GM11168 (cell line): ENCODE data around the gene FAM135A.
"Not testable (repeated sequence)": the region's sequence is repeated elsewhere in the genome, so short reads cannot be mapped to it uniquely, and the experiment has no call there.

Source experiments
- in situ Hi-C: fragments of 300-500 bp; cut with MboI; formaldehyde crosslinking; loops from one replicate; pipeline ENCODE4 v1.12.0; 2022; ENCODE audit warnings: low sequenced_read_pairs; ENCODE audit not compliant: unreplicated experiment

FAM135A gene

DNA sequence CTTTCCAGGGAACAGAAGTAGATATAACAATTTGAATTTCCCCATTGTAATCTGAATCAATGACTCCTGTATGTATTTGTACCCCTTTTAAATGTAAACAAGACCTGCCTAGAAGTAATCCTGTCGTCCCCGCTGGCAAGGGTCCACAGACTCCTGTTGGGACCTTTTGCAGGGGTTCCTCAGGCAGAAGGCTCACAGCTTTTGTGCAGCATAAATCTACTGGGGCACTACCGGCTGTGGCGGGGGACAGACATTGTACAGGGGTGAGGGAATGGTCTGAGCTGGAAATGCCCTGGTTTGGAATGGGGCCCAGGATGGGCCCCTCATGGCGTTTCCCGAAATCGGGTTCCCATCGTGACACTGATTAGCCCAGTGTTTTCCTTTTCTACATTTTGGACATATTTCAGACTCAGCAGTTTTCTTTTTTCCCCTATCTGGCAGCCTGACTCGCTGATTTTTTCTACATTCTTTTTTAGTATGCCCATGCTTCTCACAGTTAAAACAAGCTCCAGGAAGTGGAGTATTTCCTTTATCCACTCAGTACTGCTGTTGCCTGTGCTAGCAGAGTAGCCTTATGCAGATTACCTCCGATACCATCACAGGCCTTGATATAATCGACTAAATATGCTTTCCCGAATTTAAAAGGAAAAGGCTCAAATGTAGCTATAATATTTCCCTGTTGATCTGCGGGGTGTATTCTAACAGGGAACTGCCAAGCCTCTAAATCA lies 34.2 kb downstream of the FAM135A start:
- in situ Hi-C loops: not testable (repeated sequence)

DNA sequence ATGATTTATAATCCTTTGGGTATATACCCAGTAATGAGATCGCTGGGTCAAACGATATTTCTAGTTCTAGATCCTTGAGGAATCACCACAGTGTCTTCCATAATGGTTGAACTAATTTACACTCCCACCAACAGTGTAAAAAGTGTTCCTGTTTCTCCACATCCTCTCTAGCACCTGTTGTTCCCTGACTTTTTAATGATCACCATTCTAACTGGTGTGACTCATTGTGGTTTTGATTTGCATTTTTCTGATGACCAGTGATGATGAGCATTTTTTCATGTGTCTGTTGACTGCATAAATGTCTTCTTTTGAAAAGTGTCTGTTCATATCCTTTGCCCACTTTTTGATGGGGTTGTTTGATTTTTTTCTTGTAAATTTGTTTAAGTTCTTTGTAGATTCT lies 40.6 kb downstream of the FAM135A start:
- in situ Hi-C loops: not testable (repeated sequence)

DNA sequence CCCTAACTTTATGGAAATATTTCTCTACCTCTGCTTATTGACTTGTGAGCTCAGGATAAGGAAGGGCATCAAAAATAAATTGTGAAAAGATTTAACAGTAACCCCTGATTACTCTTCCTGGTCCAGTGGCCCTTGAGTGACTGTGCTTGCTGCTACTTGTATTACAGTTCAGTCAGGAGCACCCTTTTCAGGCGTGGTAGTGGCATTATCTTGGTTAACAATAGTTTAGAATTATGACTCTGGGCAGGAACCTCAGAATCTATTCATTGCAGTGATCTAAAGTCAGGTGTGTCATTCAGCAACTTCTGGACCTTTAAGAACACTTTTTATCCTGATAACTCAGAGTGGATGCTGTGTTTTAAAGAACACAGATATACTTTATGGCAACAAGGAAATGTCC lies 43.4 kb downstream of the FAM135A start:
- in situ Hi-C loops: no loop called here

DNA sequence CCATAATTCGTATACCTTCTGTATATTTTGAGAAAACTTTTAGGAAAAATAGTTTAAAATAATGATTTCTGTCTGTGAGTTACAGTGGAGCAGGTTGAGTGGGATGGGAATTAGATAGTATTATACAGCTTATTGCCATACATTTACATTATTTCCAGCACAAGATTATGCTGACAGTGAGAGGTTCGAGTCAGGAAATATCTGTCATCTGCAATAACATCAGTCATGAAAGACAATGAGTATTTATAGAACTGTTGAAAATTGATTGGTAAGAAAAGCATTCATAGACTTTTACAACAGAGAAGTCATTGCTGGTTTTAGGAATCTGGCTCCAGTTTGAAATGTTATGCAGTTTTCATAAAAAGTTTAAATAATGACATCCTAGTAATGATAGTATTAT lies 45.9 kb downstream of the FAM135A start:
- in situ Hi-C loops: no loop called here

DNA sequence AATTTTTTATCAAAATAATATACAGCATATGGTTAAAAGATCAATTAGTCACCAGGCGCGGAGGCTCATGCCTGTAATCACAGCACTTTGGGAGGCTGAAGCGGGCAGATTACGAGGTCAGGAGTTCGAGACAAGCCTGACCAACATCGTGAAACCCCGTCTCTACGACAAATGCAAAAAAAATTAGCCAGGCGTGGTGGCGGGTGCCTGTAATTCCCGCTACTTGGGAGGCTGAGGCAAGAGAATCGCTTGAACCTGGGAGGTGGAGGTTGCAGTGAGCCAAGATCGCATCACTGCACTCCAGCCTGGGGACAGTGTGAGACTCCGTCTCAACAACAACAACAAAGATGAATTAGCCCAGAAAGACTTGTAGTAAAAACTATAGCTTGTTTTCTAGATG lies 46.4 kb downstream of the FAM135A start:
- in situ Hi-C loops: not testable (repeated sequence)

DNA sequence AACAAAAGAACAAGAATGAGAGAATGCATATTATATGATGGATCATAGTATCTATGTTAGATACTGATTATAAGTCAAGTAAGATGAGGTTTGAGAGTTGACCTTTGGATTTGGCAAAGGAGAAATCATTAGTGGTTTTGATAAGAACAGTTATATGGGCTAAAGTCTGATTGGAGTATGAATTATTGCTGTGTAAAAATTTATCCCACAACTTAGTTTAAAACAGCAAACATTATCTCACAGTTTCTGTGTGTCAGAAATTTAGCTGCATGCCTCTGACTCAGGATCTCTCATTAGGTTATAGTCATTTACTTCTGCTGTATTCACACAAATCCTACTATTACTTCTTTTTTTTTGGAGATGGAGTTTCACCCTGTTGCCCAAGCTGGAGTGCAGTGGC lies 56.7 kb downstream of the FAM135A start:
- in situ Hi-C loops: no loop called here

DNA sequence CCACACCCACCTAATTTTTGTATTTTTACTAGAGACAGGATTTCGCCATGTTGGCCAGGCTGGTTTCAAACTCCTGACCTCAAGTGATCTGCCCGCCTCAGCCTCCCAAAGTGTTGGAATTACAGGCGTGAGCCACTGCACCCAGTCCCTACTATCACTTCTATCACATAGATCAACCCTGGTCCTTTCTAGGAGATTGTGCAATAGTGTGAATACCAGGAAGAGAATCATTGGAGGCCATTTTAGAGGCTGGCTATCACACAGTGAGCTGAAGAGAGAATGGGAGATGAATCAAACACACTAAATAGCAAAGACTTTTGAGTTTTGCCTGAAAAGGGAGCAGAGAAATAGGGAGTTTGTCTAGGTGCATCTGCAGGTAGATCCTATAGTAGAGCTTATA lies 57.2 kb downstream of the FAM135A start:
- in situ Hi-C loops: not testable (repeated sequence)

DNA sequence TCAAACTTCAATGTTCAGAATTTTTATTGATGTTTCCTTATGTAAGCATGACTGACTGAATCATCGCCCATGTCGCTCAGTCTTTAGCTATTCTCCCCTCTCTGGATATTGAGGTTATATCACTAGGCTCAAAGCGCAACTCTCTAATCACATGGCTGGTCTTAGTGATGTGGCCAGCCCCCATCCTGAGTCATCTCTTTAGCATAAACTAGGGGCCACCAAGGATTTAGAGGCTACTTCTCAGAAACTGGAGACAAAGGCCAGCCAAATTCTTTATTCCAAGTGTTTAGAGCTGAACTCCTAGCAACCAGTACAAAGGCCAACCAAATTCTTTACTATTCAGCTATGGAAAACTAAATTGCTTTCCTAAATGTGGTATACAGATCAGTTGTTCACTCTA lies 61.4 kb downstream of the FAM135A start:
- in situ Hi-C loops: no loop called here

DNA sequence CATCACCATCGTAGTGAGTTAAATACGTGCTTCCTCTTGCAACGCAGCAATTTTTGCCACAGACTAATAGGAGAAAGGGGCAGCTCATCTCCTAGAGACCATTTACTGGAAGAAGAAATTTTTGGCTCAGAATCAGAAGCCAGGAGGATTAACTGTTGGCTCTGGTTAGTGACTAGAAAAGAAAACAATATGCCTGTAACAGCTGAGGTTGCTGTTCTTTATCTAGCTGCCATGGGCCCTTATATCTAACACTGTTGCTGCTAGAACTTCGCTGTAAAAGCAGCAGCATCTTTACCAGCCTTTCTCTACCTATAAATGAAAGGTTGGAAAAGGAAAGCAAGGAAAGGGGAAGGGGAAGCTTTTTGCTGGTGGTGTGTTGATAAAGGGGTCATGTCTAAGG lies 65.9 kb downstream of the FAM135A start:
- in situ Hi-C loops: no loop called here

DNA sequence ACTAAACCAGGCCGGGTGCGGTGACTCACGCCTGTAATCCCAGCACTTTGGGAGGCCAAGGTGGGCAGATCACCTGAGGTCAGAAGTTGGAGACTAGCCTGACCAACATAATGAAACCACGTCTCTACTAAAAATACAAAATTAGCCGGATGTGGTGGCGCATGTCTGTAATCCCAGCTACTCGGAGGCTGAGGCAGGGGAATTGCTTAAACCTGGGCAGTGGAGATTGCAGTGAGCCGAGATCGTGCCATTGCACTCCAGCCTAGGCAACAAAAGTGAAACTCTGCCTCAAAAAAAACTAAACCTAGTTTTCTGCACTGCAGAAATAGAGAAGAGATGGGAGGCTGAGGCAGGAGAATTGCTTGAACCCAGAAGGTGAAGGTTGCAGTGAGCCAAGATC lies 73.3 kb downstream of the FAM135A start:
- in situ Hi-C loops: not testable (repeated sequence)

DNA sequence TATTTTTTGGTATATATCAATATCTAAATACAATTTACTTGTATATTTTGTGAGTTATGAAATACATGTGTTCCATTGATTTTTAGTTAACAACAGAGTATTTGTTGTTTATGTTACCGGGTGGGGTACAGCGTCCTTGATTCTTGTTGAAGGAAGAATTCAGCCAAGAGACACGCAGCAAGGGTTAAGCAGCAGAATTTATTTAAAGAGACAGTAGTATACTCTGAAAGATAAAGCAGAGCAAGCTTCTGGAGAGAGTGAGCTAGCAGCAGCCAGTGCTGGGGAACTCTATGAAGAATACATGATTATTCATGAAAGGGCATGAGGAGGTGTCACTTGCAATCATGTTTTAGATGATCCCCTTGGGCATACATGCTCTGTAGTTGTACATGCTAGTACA lies 76.1 kb downstream of the FAM135A start:
- in situ Hi-C loops: no loop called here

DNA sequence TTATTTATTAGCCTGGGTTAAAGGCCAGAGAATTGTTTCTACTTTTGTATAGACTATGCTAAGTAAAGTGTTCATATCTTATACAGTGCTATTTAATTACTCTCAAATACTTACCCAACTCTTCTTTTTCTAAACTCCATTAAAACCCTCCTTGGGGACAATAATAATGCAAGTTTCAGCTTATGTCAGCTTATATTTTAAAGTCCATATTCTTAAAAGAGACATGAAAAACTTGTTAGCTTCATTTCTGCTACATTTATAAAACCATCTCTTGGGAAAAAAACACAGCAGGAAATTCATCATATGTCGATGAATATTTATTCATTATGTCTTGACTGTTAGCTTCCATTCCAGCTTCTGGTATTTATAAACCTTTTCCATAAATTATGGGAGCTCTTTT lies 81.5 kb downstream of the FAM135A start:
- in situ Hi-C loops: no loop called here

DNA sequence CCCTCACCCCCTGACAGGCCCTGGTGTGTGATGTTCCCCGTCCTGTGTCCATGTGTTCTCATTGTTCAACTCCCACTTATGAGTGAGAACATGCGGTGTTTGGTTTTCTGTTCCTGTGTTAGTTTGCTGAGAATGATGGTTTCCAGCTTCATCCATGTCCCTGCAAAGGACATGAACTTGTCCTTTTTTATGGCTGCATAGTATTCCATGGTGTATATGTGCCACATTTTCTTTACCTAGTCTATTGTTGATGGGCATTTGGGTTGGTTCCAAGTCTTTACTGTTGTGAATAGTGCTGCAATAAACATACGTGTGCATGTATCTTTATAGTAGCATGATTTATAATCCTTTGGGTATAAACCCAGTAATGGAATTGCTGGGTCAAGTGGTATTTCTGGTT lies 82.5 kb downstream of the FAM135A start:
- in situ Hi-C loops: not testable (repeated sequence)

DNA sequence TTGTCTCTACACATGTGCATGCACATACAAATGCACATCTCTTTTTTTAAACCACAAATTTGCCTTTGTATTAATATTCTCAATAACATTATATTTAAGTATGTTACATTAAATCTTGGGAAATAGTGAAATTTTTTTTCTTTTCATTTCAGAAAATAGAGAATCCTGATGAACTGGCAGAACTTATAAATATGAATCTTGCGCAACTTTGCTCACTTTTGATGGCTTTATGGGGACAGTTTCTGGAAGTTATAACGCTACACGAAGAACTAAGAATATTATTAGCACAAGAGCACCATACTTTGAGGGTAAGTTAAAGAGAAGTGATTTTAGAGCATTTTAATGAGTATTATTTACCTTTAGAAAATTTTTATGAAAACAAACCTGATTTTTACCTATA lies 89.2 kb downstream of the FAM135A start:
- in situ Hi-C loops: loop anchor here (25.0 kb wide), 1 partner anchor 385 kb away; no protein-coding TSS in a partner anchor

DNA sequence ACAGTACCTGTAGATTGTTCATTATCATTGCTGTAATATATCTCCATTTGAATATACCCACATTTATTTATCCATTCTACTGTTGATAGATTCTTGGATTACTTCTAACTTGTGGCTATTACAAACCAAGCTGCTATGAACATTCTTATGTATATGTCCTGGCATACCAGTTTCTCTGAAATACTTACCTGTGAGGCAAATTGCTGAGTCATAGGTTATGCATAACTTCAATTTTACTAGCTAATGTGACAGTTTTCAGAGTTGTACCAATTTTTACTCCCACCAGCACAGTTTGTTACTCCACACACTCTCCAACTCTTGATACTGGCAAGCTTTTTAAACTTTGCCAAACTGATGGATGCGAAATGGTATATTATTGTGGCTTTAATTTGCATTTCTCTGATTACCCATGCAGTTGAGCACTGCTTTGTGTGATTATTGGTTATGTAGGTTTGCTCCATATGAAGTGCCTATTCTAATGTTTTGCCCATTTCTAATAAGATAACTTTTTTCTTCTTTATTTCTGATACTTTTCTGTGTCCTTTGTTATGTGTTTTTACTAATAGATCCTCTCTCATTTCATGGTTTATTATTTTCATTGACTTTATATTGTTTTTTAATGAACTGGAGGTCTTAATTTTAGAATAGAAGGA lies 90.6 kb downstream of the FAM135A start:
- in situ Hi-C loops: loop anchor here (25.0 kb wide), 1 partner anchor 383 kb away; no protein-coding TSS in a partner anchor

DNA sequence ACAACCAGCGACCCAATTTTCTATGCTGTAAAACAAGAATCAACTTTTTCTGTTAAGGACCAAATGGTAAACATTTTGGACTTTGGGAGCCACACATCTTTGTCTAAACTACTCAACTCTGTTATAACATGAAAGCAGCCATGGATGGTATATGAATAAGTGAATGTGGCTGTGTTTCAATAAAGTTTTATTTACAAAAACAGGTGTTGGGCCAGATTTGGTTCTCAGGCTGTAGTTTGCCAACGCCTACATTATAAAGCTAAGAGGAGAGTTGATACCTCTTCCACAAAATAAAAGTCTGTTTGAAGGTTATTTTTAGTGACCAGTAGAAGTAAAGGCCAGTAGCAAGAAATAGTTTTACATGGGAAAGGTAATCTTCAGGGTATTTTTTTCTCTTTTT lies 93.0 kb downstream of the FAM135A start:
- in situ Hi-C loops: loop anchor here (25.0 kb wide), 1 partner anchor 381 kb away; no protein-coding TSS in a partner anchor

DNA sequence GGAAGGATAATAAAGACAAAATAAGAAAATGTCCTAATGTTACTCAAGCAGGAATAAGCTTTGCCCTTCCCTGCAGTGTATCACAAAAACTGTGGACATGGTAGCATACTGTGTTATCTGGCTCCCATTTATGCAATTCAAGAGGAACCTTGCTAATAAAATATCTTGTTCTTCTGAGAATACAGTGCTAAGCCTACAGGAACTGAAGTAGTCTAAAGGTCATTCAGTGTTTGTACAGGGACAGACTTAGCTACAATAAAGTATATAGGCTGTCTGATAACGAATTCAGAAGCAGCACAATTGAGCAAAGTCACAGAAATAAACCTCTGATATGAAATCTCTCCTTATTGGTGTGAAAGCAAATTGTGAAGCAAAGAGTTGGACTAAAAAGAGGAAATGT lies 93.9 kb downstream of the FAM135A start:
- in situ Hi-C loops: loop anchor here (25.0 kb wide), 1 partner anchor 380 kb away; no protein-coding TSS in a partner anchor

DNA sequence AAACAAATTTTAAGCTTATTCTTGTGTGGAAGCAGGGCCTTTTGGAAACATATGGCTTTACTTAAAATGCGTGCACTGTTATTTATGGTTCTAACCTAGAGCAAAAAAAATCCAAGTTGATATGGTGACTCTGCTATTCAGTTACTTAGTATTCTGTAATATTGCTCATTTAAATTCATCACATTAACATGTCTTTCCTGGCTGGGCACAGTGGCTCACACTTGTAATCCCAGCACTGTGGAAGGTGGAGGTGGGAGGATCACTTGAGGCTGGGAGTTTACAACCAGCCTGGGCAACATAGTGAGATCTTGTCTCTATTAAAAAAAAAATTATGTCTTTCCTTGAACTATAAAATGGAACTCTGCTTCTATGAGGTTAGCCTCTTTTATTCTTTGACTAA lies 95.6 kb downstream of the FAM135A start:
- in situ Hi-C loops: loop anchor here (25.0 kb wide), 1 partner anchor 378 kb away; no protein-coding TSS in a partner anchor

DNA sequence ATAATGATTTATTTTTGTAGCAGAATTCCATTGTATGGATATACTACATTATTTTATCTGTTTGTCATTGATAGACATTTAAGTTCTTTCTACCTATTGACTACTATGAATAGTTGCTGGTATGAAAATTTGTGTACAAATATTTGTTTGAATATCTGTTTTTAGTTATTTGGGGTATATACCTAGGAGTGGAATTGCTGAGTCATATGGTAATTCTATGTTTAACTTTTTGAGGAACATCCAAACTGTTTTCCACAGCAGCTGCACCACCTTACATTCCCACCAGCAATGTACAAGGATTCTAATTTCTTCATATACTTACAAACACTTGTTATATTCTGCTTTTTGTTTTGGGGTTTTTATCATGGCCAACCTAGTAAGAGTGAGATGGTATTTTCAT lies 97.3 kb downstream of the FAM135A start:
- in situ Hi-C loops: loop anchor here (25.0 kb wide), 1 partner anchor 377 kb away; no protein-coding TSS in a partner anchor

DNA sequence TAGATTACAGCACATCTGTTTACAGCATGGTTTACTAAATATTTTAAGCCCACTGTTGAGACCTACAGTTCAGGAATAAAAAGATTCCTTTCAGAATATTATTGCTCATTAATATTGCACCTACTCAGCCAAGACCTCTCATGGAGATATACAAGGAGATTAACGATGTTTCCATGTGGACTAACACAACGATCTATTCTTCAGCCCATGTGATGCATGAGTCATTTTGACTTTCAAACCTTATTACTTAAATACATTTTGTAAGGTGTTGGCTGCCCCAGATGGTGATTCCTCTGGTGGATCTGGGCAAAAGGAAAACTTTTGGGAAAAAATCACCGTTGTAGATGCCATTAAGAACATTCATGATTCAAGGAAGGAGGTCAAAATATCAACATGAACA lies 105.4 kb downstream of the FAM135A start:
- in situ Hi-C loops: loop anchor here (25.0 kb wide), 1 partner anchor 369 kb away; no protein-coding TSS in a partner anchor

DNA sequence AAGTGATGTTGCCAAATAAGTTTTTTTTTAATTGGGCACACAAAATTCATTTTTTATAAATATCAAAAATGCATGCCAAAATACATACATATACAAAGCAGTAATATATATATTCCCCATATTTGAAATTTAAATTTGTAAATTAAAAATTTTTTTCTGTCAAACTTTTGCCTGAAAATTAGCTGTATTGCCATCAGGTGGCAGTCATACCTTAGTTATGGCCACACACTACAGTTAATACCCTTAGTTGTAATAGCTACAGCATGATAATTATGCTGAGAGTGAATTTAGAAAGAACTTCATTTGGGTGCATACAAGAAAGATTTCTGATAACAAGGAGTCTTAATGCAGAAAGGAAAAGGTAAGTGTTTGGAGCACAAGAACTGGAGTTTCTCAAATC lies 107.3 kb downstream of the FAM135A start:
- in situ Hi-C loops: loop anchor here (10.0 to 25.0 kb wide), 2 partner anchors 164 to 367 kb away; no protein-coding TSS in a partner anchor
